ENCODE measurements around the gene LGALS3BP.

- no peak for TF ChIP-seq CTCF (conservative IDR thresholded peaks at IDR 0.05; ENCODE audit: low read length)
- TF ChIP-seq EZH2phosphoT487 (IDR thresholded peaks at IDR 0.05; ENCODE audit: borderline replicate concordance, low read depth, low read length) = no peak
These were observed 18.8 kb upstream of the LGALS3BP start for GRCh38 chr17:78998311-78999055.

Measured in OCI-LY7 (cell line).